ENCODE measurements around the gene CLTB. TPM values are rescaled to one million over a fixed set of nuclear protein-coding genes. Genes with fewer than 3 reads are reported as not detected.

The CLTB gene
- total and polyA plus RNA-seq, 2 donors (not counting 1 experiment from before 2014, with no cell fraction given): 29.9 to 41.7 TPM

- no peak overlapping the region for H3K27ac ChIP-seq (ENCODE audit: low read length in 2 of 2)
- ChIA-PET CTCF (no interaction called here), POLR2A (no interaction called here)
- peaks cover 33% of the 10 kb centered on the region for H3K79me2 ChIP-seq (ENCODE audit: control insufficient read depth, insufficient read depth, low read length)
- no peak overlapping the region for H3K4me3 ChIP-seq (ENCODE audit: control extremely low read depth in 1 of 5, extremely low read depth in 1 of 5, insufficient read depth in 1 of 5, low read depth in 2 of 5, low read length in 4 of 5)
- ATAC-seq (ENCODE audit: low read depth): no peak
- H3K27me3 Mint-ChIP-seq: no peaks in the 10 kb centered on the region
- TF ChIP-seq EZH2 (IDR thresholded peaks at IDR 0.05; ENCODE audit: borderline replicate concordance, insufficient read depth, low read depth, low read length, poor library complexity, severe bottlenecking) (no peak), CTCF (IDR thresholded peaks at IDR 0.05) (no peak)
- H3K9me3 Mint-ChIP-seq (ENCODE audit: insufficient read depth): no peaks in the 10 kb centered on the region
- H3K27me3 ChIP-seq (replicated peaks in 1 of 4; ENCODE audit: control extremely low read depth in 1 of 4, control insufficient read depth in 3 of 4, insufficient read depth in 4 of 4, low read length in 3 of 4): no peaks in the 10 kb centered on the region
- H3K9ac ChIP-seq (ENCODE audit: low read length): no peak overlapping the region
- no peak overlapping the region for H3K27ac Mint-ChIP-seq
- peaks cover 22 to 26% of the 10 kb centered on the region in 2 donors for H3K4me1 ChIP-seq (ENCODE audit: control insufficient read depth in 2 of 2, insufficient read depth in 2 of 2, low read length in 2 of 2)
- H3K36me3 ChIP-seq (replicated peaks in 1 of 2; ENCODE audit: control extremely low read depth in 1 of 2, control insufficient read depth in 1 of 2, extremely low read depth in 1 of 2, insufficient read depth in 2 of 2, low read length in 1 of 2): peaks cover 5 to 56% of the 10 kb centered on the region in 2 experiments
- 88% methylated on average over 9 of the region's 15 CpGs for WGBS (ENCODE audit: insufficient coverage)
- H3K9me3 ChIP-seq (ENCODE audit: control extremely low read depth in 1 of 3, control insufficient read depth in 2 of 3, insufficient read depth in 1 of 3, low read length in 2 of 3): no peaks in the 10 kb centered on the region
- H2AFZ ChIP-seq (ENCODE audit: insufficient read depth, low read depth, low read length, poor library complexity, severe bottlenecking): no peak overlapping the region
- H3K4me2 ChIP-seq (replicated peaks; ENCODE audit: low read depth, low read length, poor library complexity, severe bottlenecking): no peak overlapping the region
- H3K4me1 Mint-ChIP-seq: peaks cover 27% of the 10 kb centered on the region
- intact Hi-C loops (cut with micrococcal nuclease): loop anchor here (10.0 kb wide), 1 partner anchor 149 kb away; the partner anchor contains the start of gene SIMC1
- H3K4me3 Mint-ChIP-seq: no peak overlapping the region
- no peak for DNase-seq
- peaks cover 9% of the 10 kb centered on the region for H4K20me1 ChIP-seq (ENCODE audit: control insufficient read depth, insufficient read depth, low read length, poor library complexity, severe bottlenecking)
Measured at GRCh38 chr5:176383248-176383905, 33.0 kb downstream of the CLTB start.

DNA sequence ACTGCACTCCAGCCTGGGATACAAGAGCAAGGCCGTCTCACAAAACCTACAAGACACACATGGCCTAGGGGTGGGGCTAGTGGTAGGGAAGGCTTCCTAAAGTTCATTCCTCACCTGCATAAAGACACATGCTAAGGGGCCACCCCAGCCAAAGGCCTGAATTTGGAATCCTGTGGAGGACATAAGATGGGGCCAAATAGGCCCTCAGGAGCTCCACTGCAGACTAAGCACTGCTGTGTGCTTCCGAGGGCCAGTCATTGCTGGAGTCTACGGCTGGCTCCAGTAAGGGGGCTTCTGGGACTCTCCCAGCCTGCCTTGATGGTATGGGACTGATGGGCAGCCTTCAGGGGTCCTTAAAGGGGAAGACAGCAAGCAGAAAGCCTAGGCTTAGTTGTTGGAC is 33.6 kb downstream of the CLTB start:
- Mint-ChIP-seq H3K4me3 (no peak overlapping the region), H3K4me1 (peaks cover 22% of the 10 kb centered on the region), H3K27ac (no peak overlapping the region), H3K27me3 (no peaks in the 10 kb centered on the region), H3K9me3 (ENCODE audit: insufficient read depth) (no peaks in the 10 kb centered on the region)
- Histone ChIP-seq H3K27me3 (replicated peaks in 1 of 4; ENCODE audit: control extremely low read depth in 1 of 4, control insufficient read depth in 3 of 4, insufficient read depth in 4 of 4, low read length in 3 of 4) (no peaks in the 10 kb centered on the region), H3K27ac (ENCODE audit: low read length in 2 of 2) (no peak overlapping the region), H3K4me1 (ENCODE audit: control insufficient read depth in 2 of 2, insufficient read depth in 2 of 2, low read length in 2 of 2) (peaks cover 20 to 21% of the 10 kb centered on the region in 2 donors), H3K4me2 (replicated peaks; ENCODE audit: low read depth, low read length, poor library complexity, severe bottlenecking) (no peak overlapping the region), H3K36me3 (replicated peaks in 1 of 2; ENCODE audit: control extremely low read depth in 1 of 2, control insufficient read depth in 1 of 2, extremely low read depth in 1 of 2, insufficient read depth in 2 of 2, low read length in 1 of 2) (peaks cover 5 to 56% of the 10 kb centered on the region in 2 experiments), H2AFZ (ENCODE audit: insufficient read depth, low read depth, low read length, poor library complexity, severe bottlenecking) (no peak overlapping the region), H3K9ac (ENCODE audit: low read length) (no peak overlapping the region), H3K4me3 (ENCODE audit: control extremely low read depth in 1 of 5, extremely low read depth in 1 of 5, insufficient read depth in 1 of 5, low read depth in 2 of 5, low read length in 4 of 5) (no peak overlapping the region), H3K9me3 (ENCODE audit: control extremely low read depth in 1 of 3, control insufficient read depth in 2 of 3, insufficient read depth in 1 of 3, low read length in 2 of 3) (no peaks in the 10 kb centered on the region), H4K20me1 (ENCODE audit: control insufficient read depth, insufficient read depth, low read length, poor library complexity, severe bottlenecking) (peaks cover 9% of the 10 kb centered on the region), H3K79me2 (ENCODE audit: control insufficient read depth, insufficient read depth, low read length) (peaks cover 27% of the 10 kb centered on the region)
- TF ChIP-seq CTCF (IDR thresholded peaks at IDR 0.05) (no peak), EZH2 (IDR thresholded peaks at IDR 0.05; ENCODE audit: borderline replicate concordance, insufficient read depth, low read depth, low read length, poor library complexity, severe bottlenecking) (no peak)
- ChIA-PET CTCF (no interaction called here), POLR2A (no interaction called here)
- intact Hi-C loops (cut with micrococcal nuclease): loop anchor here (10.0 kb wide), 1 partner anchor 148 kb away; the partner anchor contains the start of gene SIMC1
- DNase-seq: no peak
- ATAC-seq (ENCODE audit: low read depth): no peak
- WGBS (ENCODE audit: insufficient coverage): 82% methylated on average over 2 of the region's 3 CpGs

Data from B cell (primary cell).